GM12872 (cell line): ENCODE measurements around the gene LEAP2.

Experiments
- TF ChIP-seq, protein P1 (sequence below): IDR thresholded peaks from 3 replicates; pipeline ENCODE4 v1.5.1; 2011; ENCODE audit warnings: low read depth, mild to moderate bottlenecking, low read length, moderate library complexity; ENCODE audit not compliant: insufficient read depth

Gene LEAP2

DNA sequence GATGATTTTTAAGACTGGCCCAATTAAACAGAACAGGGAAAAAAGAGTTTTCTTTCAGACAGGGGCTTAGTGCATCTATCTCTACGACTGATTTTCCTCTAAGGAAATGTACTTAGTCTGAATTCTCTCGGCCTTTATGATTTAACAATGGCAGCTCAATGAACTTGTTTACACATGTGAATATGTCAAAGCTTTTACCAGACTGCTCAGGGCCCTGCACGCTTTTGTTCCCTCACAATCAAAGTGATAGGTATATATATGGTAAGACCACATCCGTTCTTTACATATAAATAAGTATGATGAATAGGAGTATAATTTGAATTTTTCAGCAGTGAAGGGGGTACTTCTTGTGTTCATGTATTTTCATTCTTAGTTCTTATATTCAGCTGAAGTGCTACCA, 27.6 kb downstream of the LEAP2 start:
- TF ChIP-seq, protein P1, sequence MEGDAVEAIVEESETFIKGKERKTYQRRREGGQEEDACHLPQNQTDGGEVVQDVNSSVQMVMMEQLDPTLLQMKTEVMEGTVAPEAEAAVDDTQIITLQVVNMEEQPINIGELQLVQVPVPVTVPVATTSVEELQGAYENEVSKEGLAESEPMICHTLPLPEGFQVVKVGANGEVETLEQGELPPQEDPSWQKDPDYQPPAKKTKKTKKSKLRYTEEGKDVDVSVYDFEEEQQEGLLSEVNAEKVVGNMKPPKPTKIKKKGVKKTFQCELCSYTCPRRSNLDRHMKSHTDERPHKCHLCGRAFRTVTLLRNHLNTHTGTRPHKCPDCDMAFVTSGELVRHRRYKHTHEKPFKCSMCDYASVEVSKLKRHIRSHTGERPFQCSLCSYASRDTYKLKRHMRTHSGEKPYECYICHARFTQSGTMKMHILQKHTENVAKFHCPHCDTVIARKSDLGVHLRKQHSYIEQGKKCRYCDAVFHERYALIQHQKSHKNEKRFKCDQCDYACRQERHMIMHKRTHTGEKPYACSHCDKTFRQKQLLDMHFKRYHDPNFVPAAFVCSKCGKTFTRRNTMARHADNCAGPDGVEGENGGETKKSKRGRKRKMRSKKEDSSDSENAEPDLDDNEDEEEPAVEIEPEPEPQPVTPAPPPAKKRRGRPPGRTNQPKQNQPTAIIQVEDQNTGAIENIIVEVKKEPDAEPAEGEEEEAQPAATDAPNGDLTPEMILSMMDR, result no peak

DNA sequence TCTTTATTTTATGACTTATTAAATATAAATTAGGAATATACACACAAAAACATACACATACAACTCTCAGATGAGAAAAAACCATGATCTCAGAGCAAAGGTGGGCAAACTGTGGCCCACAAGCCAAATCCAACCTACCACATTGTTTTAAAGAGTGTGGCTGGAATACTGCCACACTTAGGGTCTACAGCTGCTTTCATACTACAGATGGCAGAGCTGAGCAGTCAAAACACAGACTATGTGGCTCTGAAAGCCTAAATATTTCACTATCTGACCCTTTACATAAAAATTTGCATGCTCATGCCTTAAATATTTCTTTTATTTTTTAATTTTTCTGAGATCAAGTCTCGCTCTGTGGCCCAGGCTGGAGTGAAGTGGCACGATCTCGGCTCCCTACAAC, 28.3 kb downstream of the LEAP2 start:
- TF ChIP-seq, protein P1, result 0 out of 3 replicates have a peak, but pooled peaks have one; percentile 2

DNA sequence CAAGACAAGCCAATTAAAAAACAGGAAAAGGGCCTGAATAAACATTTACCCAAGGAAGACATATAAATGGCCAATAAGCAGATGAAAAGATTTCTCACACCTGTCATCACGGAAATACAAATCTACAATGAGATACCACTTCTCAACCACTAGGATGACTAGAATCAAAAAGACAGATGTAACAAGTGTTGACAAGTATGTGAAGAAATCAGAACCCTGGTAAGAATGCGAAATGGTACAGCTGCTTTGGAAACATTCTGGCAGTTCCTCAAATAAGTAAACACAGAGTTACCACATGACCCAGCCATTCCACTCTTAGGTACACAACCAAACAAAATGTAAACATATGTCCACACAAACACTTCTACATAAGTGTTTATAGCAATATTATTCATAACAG, 32.5 kb downstream of the LEAP2 start:
- TF ChIP-seq, protein P1, result no peak

DNA sequence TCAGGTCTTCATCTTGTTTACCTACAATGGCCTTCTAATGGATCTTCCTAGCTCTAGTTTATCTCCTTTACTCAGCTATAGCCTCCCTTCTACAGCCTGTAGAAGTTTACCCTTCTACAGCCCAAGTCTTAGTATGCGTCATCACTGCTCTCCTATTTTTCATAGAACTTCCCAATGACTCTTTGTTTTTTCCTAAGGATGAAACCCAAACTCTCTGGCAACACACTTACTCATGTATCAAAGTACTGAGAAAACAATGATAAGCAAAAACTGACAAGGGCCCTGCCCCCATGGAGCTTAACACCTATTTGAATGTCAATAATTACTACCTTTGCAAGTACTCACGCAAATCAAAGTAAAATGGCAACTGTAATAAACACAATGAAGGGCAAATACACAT, 33.7 kb downstream of the LEAP2 start:
- TF ChIP-seq, protein P1, result no peak

DNA sequence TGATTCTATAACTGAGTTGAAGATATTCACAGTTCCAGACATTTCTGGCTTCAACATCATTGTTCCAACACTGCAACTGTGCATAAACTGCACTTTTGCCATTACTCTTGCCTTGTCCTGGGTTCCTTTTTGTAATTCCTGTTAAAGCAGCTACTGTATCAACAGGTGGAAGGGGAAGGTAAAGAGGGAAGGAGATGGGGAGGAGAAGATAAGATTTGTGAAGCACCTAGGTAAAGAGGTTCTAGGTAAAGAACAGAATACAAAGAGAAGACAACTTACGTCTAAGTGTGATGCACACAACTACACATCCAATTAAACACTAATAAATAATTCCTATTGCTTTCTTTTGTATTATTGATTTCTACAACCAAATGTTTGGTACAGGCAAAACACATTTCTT, 36.2 kb downstream of the LEAP2 start:
- TF ChIP-seq, protein P1, result no peak

DNA sequence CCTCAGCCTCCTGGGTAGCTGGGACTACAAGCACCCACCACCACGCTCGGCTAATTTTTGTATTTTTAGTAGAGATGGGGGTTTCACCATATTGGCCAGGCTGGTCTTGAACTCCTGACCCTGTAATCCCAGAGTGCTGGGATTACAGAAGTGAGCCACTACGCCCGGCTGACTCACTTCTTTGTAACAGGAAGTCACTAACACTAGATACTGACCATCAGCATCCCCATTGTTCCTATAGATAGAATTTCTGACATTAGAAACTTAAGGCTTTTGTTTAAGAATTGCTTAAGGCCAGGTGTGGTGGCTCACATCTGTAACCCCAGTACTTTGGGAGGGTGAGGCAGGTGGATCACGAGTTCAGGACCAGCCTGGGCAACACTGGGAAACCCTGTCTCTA, 42.2 kb downstream of the LEAP2 start:
- TF ChIP-seq, protein P1, result no peak

DNA sequence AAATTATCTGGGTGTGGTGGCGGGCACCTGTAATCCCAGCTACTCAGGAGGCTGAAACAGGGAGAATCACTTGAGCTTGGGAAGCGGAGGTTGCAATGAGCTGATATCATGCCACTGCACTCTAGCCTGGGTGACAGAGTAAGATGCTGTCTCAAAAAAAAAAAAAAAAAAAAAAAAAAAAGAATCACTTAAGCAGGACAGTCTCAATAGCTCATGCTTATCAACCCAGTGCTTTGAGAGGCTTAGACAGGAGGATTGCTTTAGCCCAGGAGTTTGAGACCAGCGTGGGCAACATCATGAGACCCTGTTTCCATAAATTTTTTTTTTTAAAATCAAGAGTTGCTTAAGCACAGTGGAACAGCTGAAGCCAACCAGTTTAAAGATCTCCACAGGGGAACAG, 42.6 kb downstream of the LEAP2 start:
- TF ChIP-seq, protein P1, result no peak
